HG02642 (cell line): ENCODE data around the gene TNN.

Source experiments
- ATAC-seq: cut with Tn5 transposase; IDR thresholded peaks from one replicate; pipeline ENCODE4 v1.9.1; 2021; ENCODE audit warnings: mild to moderate bottlenecking; ENCODE audit not compliant: unreplicated experiment, poor library complexity

TNN gene

GRCh38 chr1:175193527-175193910 lies 125.9 kb downstream of the TNN start:
- no peak for ATAC-seq

- ATAC-seq, result peak; percentile 25
Measured at GRCh38 chr1:175195281-175195680, 127.6 kb downstream of the TNN start.

- no peak for ATAC-seq
Measured at GRCh38 chr1:175195798-175196197, 128.2 kb downstream of the TNN start.

- no peak for ATAC-seq
Measured at GRCh38 chr1:175197531-175197930, 129.9 kb downstream of the TNN start.
